VCaP (cell line): ENCODE data around the gene HOXB13.

Experiments used
- H3K27ac ChIP-seq: fragments of 450-650 bp; 2 replicates; pipeline ENCODE4 v1.5.1; 2017
- CTCF ChIP-seq: fragments of 450-650 bp; conservative IDR thresholded peaks from 2 replicates; pipeline ENCODE4 v1.5.1; 2017; ENCODE audit warnings: mild to moderate bottlenecking, moderate library complexity

Gene HOXB13

GRCh38 chr17:48734333-48735061, 5.9 kb upstream of the HOXB13 start:
- no peak for TF ChIP-seq CTCF
- H3K27ac ChIP-seq = peak overlapping the region; percentile 100

DNA sequence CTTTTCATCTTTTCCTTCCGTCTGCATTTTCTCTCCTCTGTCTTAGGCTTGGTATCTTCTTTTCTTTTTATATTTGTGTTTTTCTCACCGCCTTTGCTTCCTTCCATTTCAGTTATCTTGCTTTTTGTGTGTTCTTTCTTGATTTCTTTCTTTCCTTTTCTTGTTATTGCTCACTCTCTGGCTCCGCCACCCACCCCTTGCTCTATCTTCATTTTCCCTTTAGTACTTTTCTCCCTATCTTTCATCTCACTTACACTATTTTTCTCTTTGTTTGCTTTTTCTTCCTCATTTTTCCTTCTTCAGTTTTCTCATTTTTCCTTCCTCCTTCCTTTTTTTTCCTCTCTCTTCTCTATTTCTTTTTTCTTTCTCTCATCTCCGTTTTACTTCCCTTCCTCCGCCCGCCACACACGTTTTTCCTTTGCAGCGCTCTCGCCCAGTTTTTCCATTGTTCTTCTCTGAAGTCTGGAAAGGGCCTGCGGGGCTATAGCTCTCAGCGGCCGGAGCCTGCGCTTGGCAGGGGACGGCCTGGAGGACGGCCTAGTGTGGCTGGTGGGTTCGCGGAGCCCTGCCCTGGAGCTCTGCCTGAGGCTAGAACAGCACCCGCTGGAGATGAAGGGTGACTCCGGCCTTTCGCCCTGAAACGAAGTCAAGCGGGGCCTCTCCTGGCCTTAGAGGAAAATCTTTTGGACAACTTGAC, 5.2 kb upstream of the HOXB13 start:
- peak overlapping the region; percentile 100 for H3K27ac ChIP-seq
- no peak for TF ChIP-seq CTCF

- H3K27ac ChIP-seq = peak overlapping the region; percentile 100
- TF ChIP-seq CTCF = no peak
Measured at GRCh38 chr17:48732688-48733629, 4.4 kb upstream of the HOXB13 start.

DNA sequence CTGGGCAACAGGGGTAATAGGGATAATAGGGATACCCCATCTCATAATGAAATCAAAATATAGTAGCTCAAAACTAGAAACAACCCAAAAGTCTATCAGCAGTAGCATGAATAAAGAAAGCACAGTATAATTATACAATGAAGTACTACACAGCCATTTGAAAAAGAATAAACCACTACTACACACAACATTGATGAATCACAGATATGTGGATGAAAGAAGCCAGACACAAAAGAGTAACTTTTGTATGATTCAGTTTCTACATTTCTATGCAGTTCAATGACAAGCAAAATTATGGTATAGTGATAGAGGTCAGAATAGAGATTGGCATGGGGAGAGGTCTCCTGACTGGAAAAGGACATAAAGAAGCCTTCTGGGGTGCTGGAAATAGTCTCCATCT, 2.8 kb upstream of the HOXB13 start:
- no peak for TF ChIP-seq CTCF
- peak overlapping the region; percentile 100 for H3K27ac ChIP-seq

- no peak for TF ChIP-seq CTCF
- peak overlapping the region; percentile 100 for H3K27ac ChIP-seq
Measured at GRCh38 chr17:48730240-48730550, 1.6 kb upstream of the HOXB13 start.

DNA sequence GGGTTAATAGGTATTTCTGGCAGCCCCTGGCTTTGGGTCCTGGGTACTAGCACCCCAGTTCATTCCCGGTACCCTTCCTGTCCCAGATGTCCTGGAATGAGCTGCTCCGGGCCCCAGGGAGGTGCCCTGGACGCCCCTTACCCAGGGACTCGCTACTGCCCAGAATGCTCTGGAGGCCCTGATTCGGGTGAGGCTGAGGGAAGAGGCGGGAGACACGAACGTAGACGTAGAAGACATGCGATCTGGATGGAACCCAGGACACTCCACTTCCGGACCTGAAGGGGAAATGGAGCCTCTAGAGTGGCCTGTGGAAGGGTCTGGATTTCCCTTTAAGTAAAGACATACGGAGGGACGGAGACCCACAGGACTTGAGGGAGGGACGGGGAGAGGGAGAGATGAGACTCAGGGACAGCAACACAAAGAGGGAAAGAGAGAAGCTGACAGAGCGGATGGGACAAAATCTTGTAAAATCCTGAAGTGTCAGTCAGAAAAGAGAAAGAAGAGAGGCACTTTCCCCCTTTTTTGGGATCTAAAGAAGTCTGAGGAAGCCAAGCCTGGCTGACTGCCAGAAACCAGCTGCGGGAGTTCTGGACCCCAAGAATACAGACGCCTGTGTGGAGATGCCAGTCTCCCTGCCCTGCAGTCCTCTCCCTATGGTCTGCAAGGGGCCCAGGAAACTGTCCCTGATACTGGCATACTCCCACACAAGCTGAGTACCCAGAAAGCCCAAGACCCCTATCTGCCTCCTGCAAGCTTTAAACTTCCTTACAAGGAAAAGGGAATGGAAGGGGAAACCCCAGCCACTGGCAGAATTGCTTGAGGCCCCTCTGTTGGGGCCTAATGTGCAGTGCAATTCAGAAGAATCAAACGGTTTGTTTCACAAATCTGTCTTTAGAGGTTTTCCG, 1.0 kb upstream of the HOXB13 start:
- peak overlapping the region; percentile 100 for H3K27ac ChIP-seq
- TF ChIP-seq CTCF = no peak
